ENCODE measurements around the gene ST3GAL5. TPM values are rescaled to one million over a fixed set of nuclear protein-coding genes. Genes with fewer than 3 reads are reported as not detected.

ST3GAL5 gene
- total and polyA plus RNA-seq, 5 experiments from 2014 or later: 17.1 to 44.1 (median 23.8) TPM

GRCh38 chr2:85788603-85789002 is 100.2 kb downstream of the ST3GAL5 start:
- POLR2A ChIA-PET: no interaction called here
- ATAC-seq (no peak), DNase-seq (peak in 1 of 10 donors; percentile 32)
- no peak overlapping the region for H3K4me3 Mint-ChIP-seq
- peaks cover 2 to 11% (median 6%) of the 10 kb centered on the region in 4 donors for H3K4me1 Mint-ChIP-seq
- no peak overlapping the region for H3K27ac Mint-ChIP-seq
- no peaks in the 10 kb centered on the region for H3K9me3 Mint-ChIP-seq
- H3K27me3 Mint-ChIP-seq: peaks cover 0 to 14% (median 8%) of the 10 kb centered on the region in 5 donors
- H3K36me3 Mint-ChIP-seq: no peaks in the 10 kb centered on the region

- Mint-ChIP-seq H3K4me1 (peaks cover 2 to 11% (median 6%) of the 10 kb centered on the region in 4 donors), H3K27ac (no peak overlapping the region), H3K4me3 (no peak overlapping the region), H3K36me3 (no peaks in the 10 kb centered on the region), H3K27me3 (peaks cover 0 to 13% (median 8%) of the 10 kb centered on the region in 5 donors), H3K9me3 (no peaks in the 10 kb centered on the region)
- POLR2A ChIA-PET: no interaction called here
- ATAC-seq (no peak), DNase-seq (no peak)
Observed at GRCh38 chr2:85787981-85788340, 100.8 kb downstream of the ST3GAL5 start.

GRCh38 chr2:85787282-85787980 is 101.4 kb downstream of the ST3GAL5 start:
- H3K27me3 Mint-ChIP-seq: peaks cover 0 to 13% (median 7%) of the 10 kb centered on the region in 5 donors
- no peaks in the 10 kb centered on the region for H3K9me3 Mint-ChIP-seq
- peak in 1 of 10 donors; percentile 53 for DNase-seq
- H3K27ac Mint-ChIP-seq: no peak overlapping the region
- no peak for ATAC-seq
- H3K4me3 Mint-ChIP-seq: no peak overlapping the region
- POLR2A ChIA-PET: no interaction called here
- H3K36me3 Mint-ChIP-seq: no peaks in the 10 kb centered on the region
- peaks cover 2 to 11% (median 6%) of the 10 kb centered on the region in 4 donors for H3K4me1 Mint-ChIP-seq

Other genes with a start within 250 kb of the ST3GAL5 start
- not detected for gene SFTPB, start 220.8 kb downstream of the ST3GAL5 start, total RNA-seq
- gene SFTPB, start 220.8 kb downstream of the ST3GAL5 start, polyA plus RNA-seq: under 1 TPM in 1 of 3 donors, not detected in 2; 0.06 TPM
- 1 to 10 TPM; 5.3 to 7.3 TPM for gene GNLY, start 194.6 kb downstream of the ST3GAL5 start, total RNA-seq
- gene GNLY, start 194.6 kb downstream of the ST3GAL5 start, polyA plus RNA-seq: 1,000 to 10,000 TPM in 1 of 3 donors, 10 to 100 TPM in 2; 21.0 to 1,108 (median 35.6) TPM
- gene ATOH8, start 135.0 kb downstream of the ST3GAL5 start, total RNA-seq: not detected
- not detected for gene ATOH8, start 135.0 kb downstream of the ST3GAL5 start, polyA plus RNA-seq
- 10 to 100 TPM; 20.0 to 22.9 TPM for gene POLR1A, start 216.9 kb upstream of the ST3GAL5 start, total RNA-seq
- gene POLR1A, start 216.9 kb upstream of the ST3GAL5 start, polyA plus RNA-seq: 1 to 10 TPM; 1.1 to 5.7 (median 3.0) TPM
- gene PTCD3, start 217.2 kb upstream of the ST3GAL5 start, total RNA-seq: 100 to 1,000 TPM; 182 to 202 TPM
- gene PTCD3, start 217.2 kb upstream of the ST3GAL5 start, polyA plus RNA-seq: 10 to 100 TPM; 41.5 to 42.1 (median 41.7) TPM

Data from naive thymus-derived CD8-positive, alpha-beta T cell (primary cell).